Superior temporal gyrus (tissue), 1 donor: ENCODE data around the gene CRYBG3.

Source experiments
- DNase-seq: peaks from one replicate; pipeline ENCODE4 v3.0.0-alpha.2; 2016; ENCODE audit errors: extremely low spot score

The CRYBG3 gene

DNA sequence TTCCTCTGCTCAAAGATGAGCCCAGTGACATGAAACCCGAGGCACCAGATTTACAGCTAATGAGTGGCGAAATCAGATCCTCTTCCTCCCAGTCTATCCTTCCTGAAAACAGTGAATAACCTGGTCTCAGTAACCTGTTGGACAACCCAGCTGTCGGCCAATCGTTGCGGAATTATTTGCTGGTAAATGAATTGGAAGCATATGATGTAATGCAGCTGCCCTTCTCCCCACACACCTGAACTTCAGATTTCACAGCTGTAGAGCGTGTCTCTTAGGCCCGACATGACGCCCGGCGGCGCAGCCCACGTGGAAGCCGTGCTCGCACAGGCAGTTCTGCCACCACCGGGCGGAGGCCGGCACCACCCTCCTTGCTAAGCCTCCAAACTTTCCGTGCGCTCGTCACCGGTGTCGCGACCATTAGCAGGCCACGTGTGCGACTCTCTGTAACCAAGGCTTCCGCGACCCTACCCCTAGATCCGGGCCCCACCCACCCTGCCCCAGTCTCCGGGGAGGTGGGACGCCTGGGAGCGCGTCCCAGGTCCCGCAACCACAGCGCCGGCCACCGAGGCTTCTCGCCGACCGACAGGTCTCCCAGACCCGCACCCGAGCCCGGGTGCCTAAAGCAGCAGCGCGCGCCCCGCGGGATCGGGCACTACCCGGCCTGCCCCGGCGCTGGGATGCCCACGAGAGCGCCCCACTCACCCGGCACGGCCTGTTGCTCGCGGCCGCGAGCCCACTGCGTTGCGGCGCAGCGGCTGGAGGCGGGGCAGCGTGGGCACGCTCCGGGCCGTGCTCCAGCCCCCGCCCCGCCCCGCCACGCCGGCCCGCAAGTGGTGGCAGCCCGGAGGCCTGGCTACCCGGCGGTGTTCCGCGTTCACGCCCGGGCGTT is 150.1 kb downstream of the CRYBG3 start, which contains the start of gene RIOX2:
Gene RIOX2 (minus strand): TSS at position 753 of the 889 bp plus-strand sequence. CDS start 4,838 bp downstream, outside the sequence.
- DNase-seq: peak; percentile 73

GRCh38 chr3:97972976-97973375 is 151.2 kb downstream of the CRYBG3 start:
- no peak for DNase-seq

DNA sequence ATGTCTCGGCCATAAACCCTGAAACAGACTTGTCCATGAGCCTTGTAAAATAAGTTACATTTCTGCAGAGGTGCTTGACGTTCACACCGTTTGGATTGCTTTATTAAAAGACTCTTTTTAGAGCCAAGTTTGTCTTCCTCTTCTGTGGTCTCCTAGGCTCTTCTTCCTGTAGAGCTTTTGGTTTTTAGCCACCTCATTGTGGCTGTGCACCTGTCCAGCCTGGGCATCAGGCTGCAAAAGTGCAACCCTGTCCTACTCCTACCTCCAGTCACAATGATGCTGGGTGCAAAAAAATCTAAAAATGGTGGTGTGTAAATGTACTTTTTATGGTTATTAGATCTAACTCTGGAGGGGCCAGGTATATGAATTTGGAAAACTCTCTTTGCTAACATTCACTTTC is 153.2 kb downstream of the CRYBG3 start:
- no peak for DNase-seq

DNA sequence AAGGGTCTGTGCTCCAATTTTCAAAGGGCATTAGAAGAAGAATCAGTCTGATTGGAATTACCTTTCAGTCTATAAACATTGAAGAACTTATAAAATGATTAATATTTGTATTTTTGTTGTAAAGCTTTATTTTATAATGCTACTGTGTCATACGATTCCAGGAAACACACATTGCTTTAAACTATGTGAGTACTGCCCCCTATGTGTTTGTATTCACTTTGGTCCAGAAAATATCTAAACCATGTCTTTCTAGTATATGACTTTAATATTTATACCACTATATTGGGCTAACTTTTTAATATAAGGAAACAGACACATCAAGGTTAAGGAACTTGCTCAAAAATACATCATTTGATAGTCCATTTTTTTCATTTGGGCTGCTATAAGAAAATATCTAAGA is 153.7 kb downstream of the CRYBG3 start:
- no peak for DNase-seq

DNA sequence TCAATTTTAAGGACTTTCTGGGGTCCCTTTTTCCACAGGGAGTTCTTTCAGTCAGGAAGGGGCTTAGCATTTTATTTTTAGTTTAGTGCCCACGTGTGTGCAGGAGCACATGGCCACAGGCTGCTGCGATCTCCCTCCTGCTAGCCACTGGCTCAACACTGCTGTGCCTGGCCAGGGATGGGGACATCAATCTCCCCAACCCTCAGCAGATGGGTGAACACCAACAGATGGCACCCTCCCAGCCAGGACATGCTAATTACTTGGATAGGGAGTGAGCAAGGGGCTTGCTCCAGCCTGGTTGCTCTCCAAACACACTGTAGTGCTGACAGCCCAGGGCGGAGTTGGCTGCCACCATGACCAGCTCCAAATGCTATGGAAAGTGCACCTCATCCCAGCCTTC is 157.8 kb downstream of the CRYBG3 start:
- DNase-seq: no peak

- no peak for DNase-seq
Observed at GRCh38 chr3:97981886-97982285, 160.1 kb downstream of the CRYBG3 start.

DNA sequence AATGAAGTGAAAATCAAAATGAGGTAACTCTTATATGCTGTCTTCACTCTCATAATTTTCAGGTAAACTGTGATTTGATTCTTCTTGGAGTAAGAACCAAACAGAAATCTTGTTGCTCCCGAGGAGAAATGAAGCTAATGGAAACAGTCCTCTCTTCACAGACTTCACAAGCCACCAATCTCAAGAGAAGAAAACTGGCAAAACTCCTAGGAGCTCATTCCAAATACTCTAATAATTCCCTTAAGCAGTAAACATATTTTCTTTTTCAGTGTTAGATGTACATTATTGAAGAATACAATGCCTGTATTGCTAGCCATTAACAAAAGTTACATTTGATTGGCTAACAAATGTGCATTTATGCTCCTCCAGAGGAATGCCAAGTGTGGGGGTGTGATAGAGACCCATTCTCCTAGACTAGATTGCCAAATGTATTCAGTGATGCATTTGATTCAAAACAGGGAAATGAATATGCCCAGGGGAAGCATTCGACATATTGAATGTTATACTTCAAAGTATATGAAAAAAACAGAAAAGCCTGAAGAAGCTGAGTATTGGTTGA is 162.2 kb downstream of the CRYBG3 start:
- DNase-seq: peak; percentile 61

GRCh38 chr3:97987306-97987705 is 165.5 kb downstream of the CRYBG3 start:
- DNase-seq: no peak

DNA sequence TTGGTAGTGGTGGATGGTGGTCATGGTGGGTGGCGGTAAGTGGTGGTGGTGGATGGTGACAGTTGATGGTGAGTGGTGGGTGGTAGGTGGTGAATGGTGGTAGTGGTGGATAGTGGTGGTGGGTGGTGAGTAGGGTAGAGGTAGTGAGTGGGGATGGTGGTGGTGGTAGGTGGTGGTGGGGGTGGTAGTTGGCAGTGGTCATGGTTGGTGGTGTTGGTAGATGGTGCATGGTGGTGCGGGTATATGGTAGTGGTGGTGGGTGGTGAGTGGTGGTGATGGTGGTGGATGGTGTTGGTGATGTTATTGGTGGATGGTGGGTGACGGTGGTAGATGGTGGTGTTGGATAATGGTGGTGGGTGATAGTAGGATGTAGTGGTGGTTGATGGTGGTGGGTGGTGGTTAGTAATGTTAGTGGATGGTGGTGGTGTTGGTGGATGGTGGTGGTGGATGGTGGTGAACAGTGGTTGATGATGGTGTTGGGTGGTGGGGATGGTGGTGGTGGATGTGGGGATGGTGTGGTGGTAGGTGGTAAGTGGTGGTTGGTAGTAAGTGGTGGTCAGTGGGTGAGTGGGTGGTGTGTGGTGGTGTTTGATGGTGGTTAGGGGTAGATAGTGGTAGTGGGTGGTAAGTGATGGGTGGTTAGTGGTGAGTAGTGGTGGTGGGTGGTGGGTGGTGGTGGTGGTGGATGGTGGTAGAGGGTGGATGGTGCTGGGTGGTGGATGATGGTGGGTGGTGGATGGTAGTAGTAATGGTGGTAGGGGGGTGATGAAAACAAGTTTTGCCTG is 167.2 kb downstream of the CRYBG3 start:
- no peak for DNase-seq

- no peak for DNase-seq
Observed at GRCh38 chr3:97990624-97991292, 168.9 kb downstream of the CRYBG3 start.

DNA sequence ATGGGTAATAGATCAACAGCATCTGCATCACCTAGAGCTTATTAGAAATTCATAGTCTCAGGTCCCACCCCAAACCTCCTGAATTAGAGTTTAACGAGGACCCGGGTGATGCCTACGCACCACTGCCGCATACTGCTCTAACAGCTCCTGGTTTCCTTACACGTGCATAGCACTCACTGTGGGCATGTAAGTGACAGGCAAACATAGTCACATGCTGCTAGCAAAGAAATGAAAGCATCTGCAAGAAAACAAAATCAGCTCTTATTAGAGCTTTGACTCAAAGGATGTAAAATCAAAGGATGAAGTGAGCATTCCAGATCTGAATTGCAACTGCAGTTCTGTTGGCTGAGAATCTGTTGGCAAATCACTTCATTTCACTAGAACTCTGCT is 169.5 kb downstream of the CRYBG3 start:
- DNase-seq: no peak

DNA sequence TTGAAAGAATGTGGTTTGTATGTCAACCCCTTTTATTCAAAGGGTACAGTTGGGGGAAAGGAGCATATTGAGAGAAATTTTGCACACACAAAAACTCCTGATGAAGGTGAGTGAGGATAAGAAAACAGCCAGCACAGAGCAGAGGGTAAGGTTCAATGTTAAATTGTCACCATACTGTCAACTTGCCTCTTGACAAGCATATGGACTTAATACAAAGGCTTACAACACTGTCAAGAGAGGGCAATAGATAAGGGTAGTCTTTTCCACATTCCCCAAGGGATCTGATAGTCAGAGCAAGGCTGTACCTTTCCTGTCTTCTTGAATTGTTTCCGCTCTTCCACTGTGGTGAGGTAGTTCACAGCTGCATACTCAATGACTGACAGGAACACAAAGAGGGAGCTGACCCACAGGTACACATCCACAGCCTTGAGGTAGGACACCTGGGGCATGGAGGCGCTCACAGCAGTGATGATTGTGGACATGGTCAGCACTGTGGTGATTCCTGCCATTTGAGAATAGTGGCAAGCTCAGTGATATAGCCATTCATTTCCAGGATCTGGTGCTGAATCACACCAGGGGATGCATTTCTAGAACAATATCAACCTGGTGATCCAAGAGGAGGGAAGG is 170.8 kb downstream of the CRYBG3 start:
- no peak for DNase-seq

GRCh38 chr3:97993526-97993925 is 171.7 kb downstream of the CRYBG3 start:
- DNase-seq: no peak

DNA sequence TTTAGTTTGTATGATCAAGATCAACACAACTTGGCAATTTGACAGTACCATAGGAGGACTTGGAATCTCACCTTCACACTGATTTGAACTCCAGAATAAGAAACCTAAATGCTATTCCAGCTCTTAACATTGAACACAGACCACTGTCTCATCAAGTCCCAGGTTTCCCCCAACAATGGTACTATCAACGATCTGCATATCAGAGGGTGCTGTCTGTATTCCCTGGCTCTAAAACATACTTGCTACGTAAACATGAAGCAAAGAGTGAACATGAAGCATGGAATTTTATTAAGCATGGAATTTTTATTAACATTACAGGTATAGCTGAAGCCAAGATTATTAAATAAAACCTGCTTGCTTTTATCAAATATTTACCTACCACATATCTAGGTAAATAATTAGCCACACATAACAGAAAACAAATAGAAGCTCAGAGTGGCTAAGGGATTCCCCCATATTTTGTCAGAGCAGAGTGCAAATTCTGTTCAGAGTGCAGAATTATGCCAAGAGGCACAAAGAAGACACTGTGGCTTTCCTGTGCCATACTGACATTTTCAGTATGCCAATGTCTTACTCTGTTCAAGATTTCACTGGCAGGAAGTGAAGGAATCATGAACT is 172.6 kb downstream of the CRYBG3 start:
- DNase-seq: no peak
